Keratinocyte (primary cell): Measurements from ENCODE around the gene ANO2. TPM values are rescaled to one million over a fixed set of nuclear protein-coding genes. Genes with fewer than 3 reads are reported as not detected.
A peak's percentile ranks its signal among the peaks of the same experiment; 100 is the strongest.

Source experiments
- DNase-seq: peaks from one replicate; pipeline ENCODE4 v3.0.0-alpha.2; 2011; ENCODE audit warnings: low read depth, missing footprints, low spot score
- FAIRE-seq: peaks from 2 replicates; lab custom pipeline; 2011; peaks lifted over from hg19 to GRCh38; lab: Jason Lieb, UNC
- H2AFZ ChIP-seq: 2 replicates; pipeline ENCODE4 v1.6.0; 2012; ENCODE audit warnings: low read length, control low read depth, inconsistent platforms; ENCODE audit not compliant: control insufficient read depth
- H3K27ac ChIP-seq: 2 replicates; pipeline ENCODE4 v1.5.1; 2011; ENCODE audit warnings: low read length; ENCODE audit not compliant: control insufficient read depth, insufficient read depth
- H3K27me3 ChIP-seq: 3 replicates; pipeline ENCODE4 v1.6.0; 2011; ENCODE audit warnings: low read length; ENCODE audit not compliant: control insufficient read depth, insufficient read depth; ENCODE audit errors: extremely low read depth
- H3K36me3 ChIP-seq, 2 experiments: 2 replicates in 1 of 2; 3 replicates in 1 of 2; pipeline ENCODE4 v1.5.1; 2011; ENCODE audit warnings: low read length in 2 of 2, mild to moderate bottlenecking in 1 of 2; ENCODE audit not compliant: control insufficient read depth in 2 of 2, insufficient read depth in 2 of 2; ENCODE audit errors: extremely low read depth in 1 of 2
- H3K4me1 ChIP-seq: 3 replicates; pipeline ENCODE4 v1.5.1; 2011; ENCODE audit warnings: low read length; ENCODE audit not compliant: control insufficient read depth, insufficient read depth; ENCODE audit errors: extremely low read depth
- H3K4me2 ChIP-seq: 3 replicates; pipeline ENCODE4 v1.6.0; 2011; ENCODE audit warnings: low read depth, low read length; ENCODE audit not compliant: control insufficient read depth, insufficient read depth; ENCODE audit errors: extremely low read depth
- H3K4me3 ChIP-seq, 3 experiments: fragments of 200-600 bp in 1 of 3; sonication (generic) in 1 of 3; 2 replicates in 2 of 3; 3 replicates in 1 of 3; pipeline ENCODE4 v1.5.1; 2011 to 2016; ENCODE audit warnings: low read length in 3 of 3, mild to moderate bottlenecking in 3 of 3, control low read depth in 2 of 3, inconsistent platforms in 1 of 3, low read depth in 1 of 3, mixed read lengths in 1 of 3, mixed run types in 1 of 3, moderate library complexity in 1 of 3; ENCODE audit not compliant: control insufficient read depth in 2 of 3, insufficient read depth in 2 of 3; ENCODE audit errors: extremely low read depth in 1 of 3
- H3K79me2 ChIP-seq: 2 replicates; pipeline ENCODE4 v1.6.0; 2012; ENCODE audit warnings: low read length; ENCODE audit not compliant: control insufficient read depth, insufficient read depth
- H3K9ac ChIP-seq: 3 replicates; pipeline ENCODE4 v1.6.0; 2011; ENCODE audit warnings: low read length; ENCODE audit not compliant: control insufficient read depth, insufficient read depth; ENCODE audit errors: extremely low read depth
- H3K9me1 ChIP-seq: 3 replicates; pipeline ENCODE4 v1.6.0; 2011; ENCODE audit warnings: low read length; ENCODE audit not compliant: control insufficient read depth, insufficient read depth; ENCODE audit errors: extremely low read depth
- H3K9me3 ChIP-seq: 2 replicates; pipeline ENCODE4 v1.5.1; 2012; ENCODE audit warnings: low read depth, low read length; ENCODE audit not compliant: control insufficient read depth
- H4K20me1 ChIP-seq: 3 replicates; pipeline ENCODE4 v1.6.0; 2011; ENCODE audit warnings: low read length; ENCODE audit not compliant: control insufficient read depth, insufficient read depth; ENCODE audit errors: extremely low read depth
- CTCF ChIP-seq, 3 experiments: IDR thresholded peaks in 1 of 3; conservative IDR thresholded peaks in 1 of 3; optimal IDR thresholded peaks in 1 of 3; 2 replicates in 2 of 3; 3 replicates in 1 of 3; pipeline versions ENCODE3 to v1.5.1; 2011; ENCODE audit warnings: low read length in 3 of 3, mild to moderate bottlenecking in 3 of 3, moderate library complexity in 2 of 3, control low read depth in 1 of 3, inconsistent platforms in 1 of 3; ENCODE audit not compliant: insufficient read depth in 2 of 3; ENCODE audit errors: extremely low read depth in 1 of 3
- EZH2 ChIP-seq: IDR thresholded peaks from one replicate; pipeline ENCODE4 v1.6.1; 2012; ENCODE audit warnings: inconsistent platforms, mild to moderate bottlenecking, low read length, moderate library complexity
- dilution Hi-C: fragments of 300-500 bp; cut with MboI; formaldehyde crosslinking; loops from one replicate; pipeline ENCODE4 v1.7.0; 2020; ENCODE audit warnings: low sequenced_read_pairs; ENCODE audit not compliant: extremely low pct_ligation_motif_present
- polyA plus RNA-seq, 5 experiments: library from polyadenylated mRNA; depleted of rRNA in 3 of 5; stranded (reverse) in 3 of 5; stranded (forward) in 1 of 5; unstranded in 1 of 5; fragments of >200 nt; gene quantifications; 1 replicate in 1 of 5; 2 replicates in 3 of 5; 3 replicates in 1 of 5; pipeline versions ENCODE4 v1.2.1 to v1.2.3, GENCODE V29; 2011 to 2012; ENCODE audit warnings: missing spikeins in 2 of 5, low read depth in 1 of 5, low replicate concordance in 1 of 5

ANO2 gene
- polyA plus RNA-seq, 1 donor (not counting 4 experiments of a cell fraction or from before 2014, with no cell fraction given) = 0.14 TPM

- Histone ChIP-seq H3K9me3 (no peaks in the 10 kb centered on the region), H3K36me3 (no peaks in the 10 kb centered on the region), H2AFZ (no peak overlapping the region), H3K4me3 (no peak overlapping the region), H3K27me3 (no peaks in the 10 kb centered on the region), H3K9me1 (no peaks in the 10 kb centered on the region), H3K9ac (no peak overlapping the region), H3K27ac (no peak overlapping the region), H4K20me1 (no peaks in the 10 kb centered on the region), H3K79me2 (no peaks in the 10 kb centered on the region), H3K4me1 (no peaks in the 10 kb centered on the region), H3K4me2 (no peak overlapping the region)
- dilution Hi-C loops = no loop called here
- FAIRE-seq = no peak
- TF ChIP-seq CTCF (optimal IDR thresholded peaks at IDR 0.05 in 1 of 3, IDR thresholded peaks at IDR 0.05 in 1 of 3, conservative IDR thresholded peaks at IDR 0.05 in 1 of 3; ENCODE audit: extremely low read depth in 1 of 3, insufficient read depth in 2 of 3, low read length in 3 of 3) = no peak
- no peak for TF ChIP-seq EZH2
- DNase-seq = no peak
Observed at GRCh38 chr12:5556946-5557673, 387.9 kb downstream of the ANO2 start.

GRCh38 chr12:5556033-5556614 is 388.9 kb downstream of the ANO2 start:
- no peak overlapping the region for H3K27ac ChIP-seq
- no peaks in the 10 kb centered on the region for H3K79me2 ChIP-seq
- H3K27me3 ChIP-seq = no peaks in the 10 kb centered on the region
- H3K9me3 ChIP-seq = no peaks in the 10 kb centered on the region
- no peaks in the 10 kb centered on the region for H3K36me3 ChIP-seq
- H2AFZ ChIP-seq = no peak overlapping the region
- no peaks in the 10 kb centered on the region for H3K4me1 ChIP-seq
- TF ChIP-seq EZH2 (no peak), CTCF (optimal IDR thresholded peaks at IDR 0.05 in 1 of 3, IDR thresholded peaks at IDR 0.05 in 1 of 3, conservative IDR thresholded peaks at IDR 0.05 in 1 of 3; ENCODE audit: extremely low read depth in 1 of 3, insufficient read depth in 2 of 3, low read length in 3 of 3) (peak; percentile 21 to 40 (median 30))
- no peak for FAIRE-seq
- no peak for DNase-seq
- H3K9me1 ChIP-seq = no peaks in the 10 kb centered on the region
- no peaks in the 10 kb centered on the region for H4K20me1 ChIP-seq
- no peak overlapping the region for H3K4me2 ChIP-seq
- no peak overlapping the region for H3K4me3 ChIP-seq
- dilution Hi-C loops = no loop called here
- H3K9ac ChIP-seq = no peak overlapping the region
